GM20000 (cell line): ENCODE measurements around the gene SLC1A2.
A peak's percentile ranks its signal among the peaks of the same experiment; 100 is the strongest.

Experiments used
- DNase-seq: peaks from one replicate; pipeline ENCODE4 v3.0.0; 2012; ENCODE audit warnings: low spot score
- TF ChIP-seq, protein P1 (sequence below): IDR thresholded peaks from 2 replicates; pipeline ENCODE4 v1.5.1; 2012; ENCODE audit warnings: mild to moderate bottlenecking, control low read depth; ENCODE audit errors: extremely low read depth, missing control alignments

Gene SLC1A2

GRCh38 chr11:35265755-35266454 is 153.5 kb downstream of the SLC1A2 start:
- no peak for DNase-seq
- TF ChIP-seq, protein P1, sequence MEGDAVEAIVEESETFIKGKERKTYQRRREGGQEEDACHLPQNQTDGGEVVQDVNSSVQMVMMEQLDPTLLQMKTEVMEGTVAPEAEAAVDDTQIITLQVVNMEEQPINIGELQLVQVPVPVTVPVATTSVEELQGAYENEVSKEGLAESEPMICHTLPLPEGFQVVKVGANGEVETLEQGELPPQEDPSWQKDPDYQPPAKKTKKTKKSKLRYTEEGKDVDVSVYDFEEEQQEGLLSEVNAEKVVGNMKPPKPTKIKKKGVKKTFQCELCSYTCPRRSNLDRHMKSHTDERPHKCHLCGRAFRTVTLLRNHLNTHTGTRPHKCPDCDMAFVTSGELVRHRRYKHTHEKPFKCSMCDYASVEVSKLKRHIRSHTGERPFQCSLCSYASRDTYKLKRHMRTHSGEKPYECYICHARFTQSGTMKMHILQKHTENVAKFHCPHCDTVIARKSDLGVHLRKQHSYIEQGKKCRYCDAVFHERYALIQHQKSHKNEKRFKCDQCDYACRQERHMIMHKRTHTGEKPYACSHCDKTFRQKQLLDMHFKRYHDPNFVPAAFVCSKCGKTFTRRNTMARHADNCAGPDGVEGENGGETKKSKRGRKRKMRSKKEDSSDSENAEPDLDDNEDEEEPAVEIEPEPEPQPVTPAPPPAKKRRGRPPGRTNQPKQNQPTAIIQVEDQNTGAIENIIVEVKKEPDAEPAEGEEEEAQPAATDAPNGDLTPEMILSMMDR = no peak

DNA sequence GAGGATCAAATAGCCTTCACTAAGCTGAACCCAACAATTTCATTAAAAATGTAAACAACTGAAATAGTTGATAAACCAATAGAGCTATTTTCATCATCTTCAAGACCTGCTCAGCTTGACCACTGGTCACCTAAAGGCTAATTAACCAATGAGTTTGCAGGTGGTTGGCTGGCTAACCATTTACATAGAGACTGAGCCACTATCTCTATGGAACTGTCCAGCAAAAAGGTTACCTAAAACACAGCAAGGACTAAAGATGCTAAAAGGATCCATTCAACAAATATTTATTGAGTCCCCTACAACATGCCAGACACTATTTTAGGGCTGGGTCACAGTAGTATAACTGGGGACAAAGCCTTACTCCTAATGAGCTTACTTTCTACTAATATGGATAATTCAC is 156.6 kb downstream of the SLC1A2 start:
- DNase-seq = no peak
- TF ChIP-seq, protein P1 = no peak

GRCh38 chr11:35262056-35262455 is 157.3 kb downstream of the SLC1A2 start:
- no peak for DNase-seq
- TF ChIP-seq, protein P1 = no peak

DNA sequence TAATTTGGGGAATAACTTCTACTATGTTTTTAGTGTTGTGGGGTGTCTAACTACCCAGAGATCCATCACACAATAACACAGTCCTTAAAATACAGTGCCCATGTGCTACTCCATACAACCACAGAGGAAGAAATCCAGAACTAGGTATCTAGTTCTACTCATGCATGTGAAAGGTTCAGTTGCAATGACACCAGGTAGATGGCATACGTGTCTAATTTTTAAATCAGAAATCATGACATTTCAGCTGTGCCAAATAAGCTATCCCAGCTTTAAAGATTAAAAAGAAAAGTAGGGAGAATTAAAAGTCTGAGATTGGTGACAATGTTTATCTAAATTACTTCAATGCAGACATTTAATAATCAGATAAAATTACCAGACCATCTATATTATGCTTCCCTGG is 158.2 kb downstream of the SLC1A2 start:
- no peak for DNase-seq

DNA sequence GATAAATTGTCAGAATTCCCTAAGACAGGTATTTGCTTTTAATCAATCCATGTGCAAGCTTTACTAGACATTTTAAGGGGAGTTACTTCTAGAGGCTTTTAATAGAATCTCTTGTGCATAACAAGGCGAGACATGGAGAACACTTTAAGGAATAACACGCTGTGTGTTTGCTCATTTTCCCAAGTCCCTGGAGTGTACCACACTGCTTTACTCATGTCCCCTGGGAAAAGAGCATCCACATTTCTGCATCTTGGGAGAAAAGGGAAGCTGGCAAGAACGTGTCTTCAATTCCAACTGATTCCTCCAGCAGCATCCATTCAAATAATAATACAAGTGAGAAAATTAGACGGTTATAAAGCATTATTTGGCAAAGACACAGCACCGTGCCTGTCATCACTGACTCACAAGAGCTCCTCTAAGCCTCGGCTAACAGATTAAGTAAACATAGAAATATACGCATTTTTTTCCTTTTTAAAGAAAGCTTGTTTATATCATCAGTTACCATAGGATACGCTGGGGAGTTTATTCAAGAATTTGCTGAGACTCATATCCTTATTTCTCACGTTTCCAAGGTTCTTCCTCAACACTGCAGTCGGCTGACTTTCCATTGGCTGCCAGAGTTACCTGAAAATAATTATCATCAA is 158.9 kb downstream of the SLC1A2 start:
- DNase-seq = no peak
- TF ChIP-seq, protein P1 = no peak

More for the DNA sequence above, 158.2 kb downstream of the SLC1A2 start:
- TF ChIP-seq, protein P1 = no peak

DNA sequence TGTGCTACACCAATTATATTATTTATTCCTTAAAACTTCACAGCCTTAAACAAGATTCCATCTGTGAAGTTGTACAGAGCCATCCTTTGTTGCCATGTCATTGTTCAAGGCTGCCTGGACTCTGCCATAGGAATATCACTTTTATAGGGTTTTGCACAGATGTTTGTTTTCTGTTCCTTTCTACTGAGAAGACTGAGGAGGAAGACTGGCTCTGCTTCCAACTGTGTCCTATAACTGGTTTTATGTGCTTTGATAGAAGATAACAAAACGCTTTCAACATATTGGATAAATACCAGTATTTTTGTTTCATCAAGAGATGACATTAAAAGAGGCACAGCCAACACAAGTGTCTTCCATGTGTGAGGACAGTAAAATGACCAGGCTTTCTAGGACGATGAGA is 159.8 kb downstream of the SLC1A2 start:
- no peak for DNase-seq
- TF ChIP-seq, protein P1 = no peak

- TF ChIP-seq, protein P1 = no peak
- peak; percentile 72 for DNase-seq
Observed at GRCh38 chr11:35257281-35257680, 162.1 kb downstream of the SLC1A2 start.
